ENCODE data around the gene GCNT4.
"Not testable (repeated sequence)": the region's sequence is repeated elsewhere in the genome, so short reads cannot be mapped to it uniquely, and the experiment has no call there.

Gene GCNT4, protein sequence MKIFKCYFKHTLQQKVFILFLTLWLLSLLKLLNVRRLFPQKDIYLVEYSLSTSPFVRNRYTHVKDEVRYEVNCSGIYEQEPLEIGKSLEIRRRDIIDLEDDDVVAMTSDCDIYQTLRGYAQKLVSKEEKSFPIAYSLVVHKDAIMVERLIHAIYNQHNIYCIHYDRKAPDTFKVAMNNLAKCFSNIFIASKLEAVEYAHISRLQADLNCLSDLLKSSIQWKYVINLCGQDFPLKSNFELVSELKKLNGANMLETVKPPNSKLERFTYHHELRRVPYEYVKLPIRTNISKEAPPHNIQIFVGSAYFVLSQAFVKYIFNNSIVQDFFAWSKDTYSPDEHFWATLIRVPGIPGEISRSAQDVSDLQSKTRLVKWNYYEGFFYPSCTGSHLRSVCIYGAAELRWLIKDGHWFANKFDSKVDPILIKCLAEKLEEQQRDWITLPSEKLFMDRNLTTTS

DNA sequence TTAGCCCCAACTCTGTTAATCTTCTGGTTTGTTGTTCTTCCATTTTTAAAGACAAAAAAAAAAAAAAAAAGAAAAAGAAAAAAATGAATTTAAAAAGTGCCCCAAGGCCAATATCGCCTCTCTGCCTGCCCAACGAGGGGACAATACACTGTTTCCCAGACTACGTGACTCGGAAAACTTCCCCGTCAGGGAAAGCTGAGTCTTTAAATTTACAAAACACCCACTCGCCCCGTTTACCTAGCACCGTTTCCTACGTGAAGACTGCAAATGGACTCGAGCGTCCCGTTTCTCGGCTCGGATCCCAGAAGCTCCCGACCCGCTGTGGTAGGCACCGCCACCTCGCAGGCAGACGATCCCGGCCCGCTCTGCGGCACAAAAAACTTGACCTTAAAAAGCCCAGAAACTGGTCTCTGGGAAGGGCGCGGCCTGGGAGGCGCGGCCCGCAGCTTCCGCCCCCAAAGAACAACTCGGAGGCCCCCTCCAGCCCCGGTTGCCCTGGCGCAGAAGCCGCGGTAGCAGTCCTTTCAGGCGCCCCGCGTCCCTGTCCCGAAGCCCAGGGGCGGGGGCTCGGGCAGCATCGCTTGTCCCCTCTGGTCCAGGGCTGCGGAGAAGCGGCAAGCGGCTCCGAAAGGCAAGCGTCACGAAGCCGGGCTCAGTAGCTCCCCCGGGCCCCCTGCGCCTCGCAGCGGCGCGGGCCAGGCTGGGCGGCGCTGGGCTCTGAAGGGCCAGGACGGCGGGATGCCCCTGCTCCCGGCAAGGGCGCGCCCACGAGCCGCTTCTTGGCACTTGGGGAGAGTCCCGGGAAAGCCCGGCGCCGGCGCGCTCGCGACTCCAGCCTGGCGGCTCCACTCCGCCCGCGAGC lies at the start of gene GCNT4:
TSS of gene GCNT4 (minus strand) at position 367 of the 862 bp plus-strand sequence. CDS start 22,521 bp downstream, outside the sequence.
- no peak for FAIRE-seq

DNA sequence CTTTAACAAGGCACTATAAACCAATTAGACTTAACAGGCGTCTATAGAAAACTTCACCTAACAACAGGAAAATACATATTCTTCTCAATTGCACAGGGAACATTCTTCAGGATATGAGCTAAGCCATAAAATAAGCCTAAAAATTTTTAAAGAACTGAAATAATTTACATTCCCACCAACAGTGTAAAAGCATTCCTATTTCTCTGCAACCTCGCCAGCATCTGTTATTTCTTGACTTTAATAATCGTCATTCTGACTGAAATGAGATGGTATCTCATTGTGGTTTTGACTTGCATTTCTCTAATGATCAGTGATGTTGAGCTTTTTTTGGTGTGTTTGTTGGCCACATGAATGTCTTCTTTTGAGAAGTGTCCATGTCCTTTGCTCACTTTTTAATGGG lies 43.6 kb upstream of the GCNT4 start:
- FAIRE-seq = not testable (repeated sequence)

DNA sequence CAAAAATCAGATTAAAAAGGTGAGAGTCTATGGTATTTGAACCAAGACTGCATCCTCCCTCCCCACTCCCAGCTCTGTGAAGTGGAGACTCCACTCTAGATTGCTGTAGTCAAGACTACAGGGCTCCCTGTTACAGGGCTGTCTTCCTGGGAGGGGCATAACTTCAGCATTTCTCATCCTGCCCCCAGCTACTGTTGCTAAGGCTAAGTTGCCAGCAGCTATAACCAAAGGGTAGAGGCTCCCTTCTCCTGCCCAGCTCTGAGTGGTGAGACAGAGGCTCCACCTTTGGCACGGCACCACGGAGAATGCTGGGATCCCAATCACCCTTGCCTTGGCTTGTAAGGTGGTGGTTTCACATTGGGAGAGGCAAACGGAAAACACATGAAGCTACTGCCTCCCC lies 39.2 kb upstream of the GCNT4 start:
- no peak for FAIRE-seq

DNA sequence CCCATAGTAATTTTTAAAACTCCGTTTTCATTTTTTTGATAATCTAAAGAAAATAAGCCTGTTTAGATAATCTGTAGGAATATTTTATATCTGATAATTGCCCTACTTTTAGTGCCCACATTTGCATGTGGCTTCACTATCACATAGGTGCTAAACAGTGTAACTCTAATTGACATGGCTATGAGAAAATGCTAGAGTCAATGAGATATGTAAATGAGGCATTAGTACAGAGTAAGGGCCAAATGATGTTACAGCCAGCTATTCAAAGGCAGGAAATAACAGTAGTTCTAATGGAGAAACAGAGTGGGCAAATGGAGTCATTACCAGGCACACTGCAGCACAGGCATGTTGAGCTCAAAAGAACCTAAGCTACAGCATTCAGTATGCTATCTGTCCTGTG lies 37.3 kb upstream of the GCNT4 start:
- FAIRE-seq = no peak

DNA sequence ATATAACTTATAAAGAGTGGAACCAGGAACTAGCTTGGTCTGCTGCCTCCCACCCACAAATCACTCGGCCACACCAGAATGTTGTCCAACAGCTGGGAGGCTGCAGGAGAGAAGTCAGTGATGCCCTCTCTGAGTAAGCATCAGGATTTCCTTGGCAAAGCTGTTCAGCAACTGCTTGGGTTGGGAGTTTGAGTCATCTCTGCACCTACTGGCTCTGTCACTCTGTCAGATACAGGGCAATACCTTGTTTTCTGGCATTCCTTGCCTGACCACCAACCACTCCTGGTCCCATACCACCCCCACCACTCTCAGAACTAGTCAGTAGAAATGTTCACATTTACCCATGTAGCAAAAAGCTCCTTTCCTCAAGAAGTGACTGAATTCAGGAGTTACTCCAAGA lies 36.8 kb upstream of the GCNT4 start:
- FAIRE-seq = no peak

DNA sequence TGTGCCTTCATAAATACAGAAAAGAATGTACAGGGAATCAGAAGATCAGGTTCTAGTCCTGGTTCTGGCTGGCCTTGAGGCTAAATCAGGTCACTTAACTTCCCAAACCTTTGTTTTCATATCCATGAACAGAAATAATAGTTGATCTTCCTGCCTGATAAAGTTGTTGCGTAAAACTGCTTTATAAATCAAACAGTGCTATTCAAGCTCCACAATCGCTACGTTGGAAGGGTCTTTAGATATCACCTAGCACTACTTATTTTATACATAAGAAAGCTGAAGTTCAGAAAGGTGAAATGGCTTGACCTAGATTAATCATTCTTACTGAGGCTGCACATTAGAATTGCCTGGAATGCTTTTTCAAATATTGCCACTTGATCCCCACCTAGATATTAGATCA lies 36.3 kb upstream of the GCNT4 start:
- FAIRE-seq = no peak

DNA sequence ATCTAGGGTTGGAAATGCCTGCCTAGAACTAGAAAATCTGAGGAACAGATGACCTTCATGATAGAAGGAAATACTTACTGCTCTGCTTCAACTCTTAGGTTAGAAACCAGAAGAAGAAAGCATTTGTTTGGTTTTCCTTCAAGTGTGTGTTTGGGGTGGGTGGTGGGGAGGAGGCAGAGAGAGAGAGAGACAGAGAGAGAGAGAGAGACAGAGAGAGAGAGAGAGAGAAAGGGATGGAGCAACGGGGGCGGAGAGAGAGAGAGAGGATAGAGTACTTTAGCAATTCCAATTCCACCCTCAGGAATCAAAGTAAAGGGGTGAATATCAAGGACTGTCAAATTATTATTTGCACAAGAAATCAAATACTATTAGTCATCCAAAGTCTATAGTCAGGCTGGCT lies 29.2 kb upstream of the GCNT4 start:
- no peak for FAIRE-seq

DNA sequence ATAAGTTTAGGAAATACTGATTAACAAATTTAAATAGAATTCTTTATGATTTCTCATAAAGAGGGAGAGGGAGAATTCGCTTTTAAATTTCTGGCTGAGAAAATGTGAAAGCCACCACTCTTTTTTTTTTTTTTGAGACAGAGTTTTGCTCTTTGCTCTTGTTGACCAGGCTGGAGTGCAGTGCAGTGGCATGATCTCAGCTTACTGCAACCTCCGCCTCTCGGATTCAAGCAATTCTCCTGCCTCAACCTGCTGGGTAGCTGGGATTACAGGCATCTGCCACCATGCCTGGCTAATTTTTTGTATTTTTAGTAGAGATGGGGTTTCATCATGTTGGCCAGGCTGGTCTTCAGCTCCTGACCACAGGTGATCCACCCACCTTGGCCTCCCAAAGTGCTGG lies 27.0 kb upstream of the GCNT4 start:
- FAIRE-seq = not testable (repeated sequence)

DNA sequence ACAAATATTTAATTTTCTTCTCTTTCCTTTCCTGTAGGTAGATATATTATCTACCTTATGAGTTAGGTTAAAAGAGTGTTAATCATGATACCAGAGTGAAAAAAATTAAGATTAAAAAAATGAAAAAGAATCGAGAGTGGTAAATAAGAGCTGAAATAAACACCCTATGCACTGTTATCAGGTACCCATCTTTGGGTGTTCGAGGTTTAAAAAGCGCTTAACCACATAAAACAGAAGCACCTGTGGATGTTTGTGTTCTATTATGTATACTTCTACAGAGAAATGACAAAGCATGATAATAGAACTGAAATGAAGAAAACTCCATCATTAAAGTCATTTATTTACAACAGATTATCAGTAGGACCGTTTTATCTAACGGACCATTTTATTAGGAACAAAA lies 25.7 kb upstream of the GCNT4 start:
- FAIRE-seq = no peak

DNA sequence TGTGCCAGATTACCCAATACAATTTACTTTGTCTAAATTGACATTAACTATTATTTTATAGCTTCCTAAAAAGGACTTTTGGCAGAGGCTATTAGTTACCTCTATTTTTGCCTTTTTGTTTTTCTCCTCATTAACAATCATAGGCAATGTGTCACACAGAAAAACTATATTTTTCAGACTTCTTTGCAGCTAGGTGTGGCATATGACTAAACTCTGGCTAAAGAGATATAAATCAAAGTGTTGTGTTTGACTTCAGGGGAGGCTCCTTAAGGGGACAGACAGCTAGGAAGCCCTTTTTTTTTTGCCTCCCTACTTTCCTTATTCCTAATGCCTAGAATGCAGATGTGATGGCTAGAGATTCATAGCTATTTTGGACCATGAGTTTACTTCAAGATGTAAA lies 19.7 kb upstream of the GCNT4 start:
- no peak for FAIRE-seq

DNA sequence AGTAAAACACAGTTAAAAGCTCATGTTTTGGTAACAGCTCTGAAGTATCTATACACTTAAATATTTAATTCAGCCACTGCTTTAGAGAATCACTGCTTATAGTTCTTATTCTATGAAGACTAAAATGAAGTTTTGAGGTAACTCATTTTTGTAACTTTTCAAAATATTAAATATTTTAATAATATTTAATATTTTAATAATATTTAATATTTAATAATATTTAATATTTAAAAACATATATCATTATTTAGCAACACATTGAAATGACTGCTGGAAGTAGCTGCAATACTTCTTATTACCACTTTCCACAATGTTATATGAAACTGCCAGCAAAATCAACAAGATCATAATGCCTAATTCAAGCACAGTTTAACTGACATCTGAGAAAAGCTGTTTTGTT lies 18.7 kb upstream of the GCNT4 start:
- FAIRE-seq = no peak

DNA sequence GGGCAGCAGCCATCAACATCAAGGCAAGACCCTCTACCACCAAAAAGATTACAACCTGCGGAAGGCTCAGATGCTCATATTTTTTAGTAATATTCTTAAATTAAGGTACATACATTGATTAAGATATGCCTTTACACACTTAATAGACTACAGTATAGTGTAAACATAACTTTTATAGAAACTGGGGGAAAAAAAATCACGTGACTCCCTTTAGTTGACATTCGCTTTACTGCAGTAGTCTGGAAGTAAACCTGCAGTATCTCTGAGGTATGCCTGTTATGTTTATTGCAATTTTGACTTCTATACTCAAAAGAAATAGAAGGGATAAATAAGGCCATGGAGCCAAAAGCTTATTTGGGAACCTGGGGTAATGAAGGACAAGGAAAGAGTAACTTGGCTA lies 15.1 kb upstream of the GCNT4 start:
- FAIRE-seq = no peak

DNA sequence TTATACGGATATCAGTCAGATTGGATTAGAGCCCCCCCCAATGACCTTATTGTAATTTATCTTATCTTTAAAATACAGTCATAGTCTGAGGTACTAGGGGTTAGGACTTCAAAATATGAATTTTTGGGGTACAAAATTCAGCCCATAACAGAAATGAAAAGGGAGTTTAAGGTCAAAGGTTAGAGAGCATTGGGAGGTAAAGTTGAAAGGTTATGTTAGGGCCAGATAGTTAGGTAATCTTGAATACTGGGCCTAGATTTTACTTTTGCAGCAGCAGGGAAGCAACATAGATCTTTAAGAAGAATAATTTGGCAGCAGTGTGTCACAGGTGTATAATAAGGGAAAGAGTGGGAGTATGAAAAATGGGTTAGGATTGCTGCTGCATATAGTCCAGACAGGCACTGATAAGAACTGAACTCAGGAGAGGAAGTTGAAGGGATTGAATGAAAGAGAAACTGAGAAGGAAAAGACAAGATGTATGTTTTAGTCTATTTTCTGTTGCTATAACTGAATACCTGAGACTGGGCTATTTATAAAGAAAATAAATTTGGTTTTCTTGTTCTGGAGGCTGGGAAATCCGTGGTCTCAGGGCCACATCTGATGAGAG lies 10.7 kb upstream of the GCNT4 start:
- no peak for FAIRE-seq

DNA sequence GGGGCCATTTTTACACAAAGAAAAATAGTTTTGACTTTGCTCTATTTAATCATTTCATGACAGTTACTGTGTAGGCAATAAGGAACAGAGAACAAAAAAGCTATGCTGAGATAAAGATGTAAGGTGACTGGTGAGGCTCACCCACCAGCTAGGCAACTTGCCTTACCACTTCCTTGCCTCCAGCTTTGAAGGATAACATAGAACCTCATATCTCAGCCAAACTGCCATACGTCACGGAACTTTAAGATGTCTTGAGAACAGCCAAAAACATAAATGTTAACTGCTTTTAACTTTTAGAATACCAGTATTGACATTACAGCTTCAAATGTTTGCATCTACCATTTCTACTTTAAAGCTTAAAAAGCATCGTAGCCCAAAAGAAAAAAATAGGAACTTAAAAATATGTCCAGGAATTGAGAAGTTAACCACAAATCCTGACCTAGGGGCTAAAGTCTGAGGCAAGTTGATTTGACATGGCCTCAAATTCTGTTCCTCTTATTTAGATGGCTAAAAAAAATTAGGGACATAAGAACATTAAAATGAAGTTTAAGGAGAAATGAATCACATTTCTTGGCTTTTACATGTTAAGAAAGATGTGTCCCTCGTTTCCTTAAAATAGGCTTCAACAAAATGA lies 7.7 kb upstream of the GCNT4 start:
- no peak for FAIRE-seq

DNA sequence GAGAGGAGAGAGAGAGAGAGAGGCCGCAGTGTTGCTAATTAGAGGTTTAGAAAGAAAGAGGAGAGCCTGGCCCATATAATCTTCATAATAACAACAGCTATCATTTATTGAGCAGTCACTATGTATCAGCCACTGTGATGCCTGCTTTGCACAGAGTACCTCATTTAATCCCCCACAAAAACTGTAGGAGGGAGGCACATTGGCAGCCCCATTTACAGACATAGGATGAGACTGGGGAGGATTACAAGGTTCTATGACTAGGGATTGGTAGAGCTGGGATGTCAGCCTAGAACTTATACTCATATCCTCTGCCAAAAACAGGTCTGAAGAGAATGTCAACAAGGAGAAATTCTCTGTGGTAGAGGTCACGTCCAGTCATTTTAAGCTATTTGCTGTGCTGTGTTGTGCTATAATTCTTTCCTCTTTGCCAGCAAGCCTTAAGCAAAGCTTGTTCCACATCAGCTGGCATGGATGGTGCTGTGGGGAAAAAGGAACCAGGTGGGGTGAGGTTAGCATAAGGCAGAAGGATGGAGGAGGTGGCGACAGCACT lies 6.7 kb upstream of the GCNT4 start:
- no peak for FAIRE-seq

DNA sequence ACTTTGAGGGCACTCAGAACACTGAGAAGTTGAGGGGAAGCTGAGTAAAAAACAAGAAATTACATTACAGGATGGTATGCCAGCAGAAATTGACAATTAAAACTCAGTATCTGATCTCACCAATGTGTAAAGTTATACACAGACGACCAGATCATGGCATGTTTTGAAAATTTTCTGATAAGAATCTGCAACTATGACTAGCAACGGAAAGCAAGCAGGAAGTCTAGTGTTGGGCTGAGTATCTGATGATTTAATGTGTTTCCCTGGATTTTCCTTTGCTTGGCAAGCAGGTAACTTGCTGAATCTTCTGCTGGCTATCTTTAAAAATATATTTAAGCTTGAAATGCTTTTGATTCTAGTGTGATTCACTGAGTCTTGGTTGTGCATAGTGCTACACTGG lies 5.2 kb upstream of the GCNT4 start:
- FAIRE-seq = no peak

DNA sequence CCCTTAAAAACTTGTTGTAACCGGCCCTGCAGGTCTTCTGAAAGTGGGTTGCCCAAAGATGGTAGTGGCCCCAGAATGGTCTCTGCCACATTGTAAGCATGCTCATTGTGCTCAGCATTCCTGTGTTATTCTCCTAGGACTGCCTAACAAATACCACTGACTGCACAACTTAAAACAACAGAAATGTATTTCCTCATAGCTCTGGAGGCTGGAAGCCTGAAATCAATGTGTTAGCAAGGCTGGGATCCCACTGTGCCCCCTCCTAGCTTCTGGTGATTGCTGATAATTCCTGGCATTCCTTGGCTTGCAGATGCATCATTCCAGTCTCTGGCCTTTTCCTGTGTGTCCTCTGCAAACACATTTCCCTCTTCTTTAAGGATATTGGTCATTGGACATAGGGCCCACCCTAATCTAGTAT lies 3.4 kb upstream of the GCNT4 start:
- FAIRE-seq = no peak

DNA sequence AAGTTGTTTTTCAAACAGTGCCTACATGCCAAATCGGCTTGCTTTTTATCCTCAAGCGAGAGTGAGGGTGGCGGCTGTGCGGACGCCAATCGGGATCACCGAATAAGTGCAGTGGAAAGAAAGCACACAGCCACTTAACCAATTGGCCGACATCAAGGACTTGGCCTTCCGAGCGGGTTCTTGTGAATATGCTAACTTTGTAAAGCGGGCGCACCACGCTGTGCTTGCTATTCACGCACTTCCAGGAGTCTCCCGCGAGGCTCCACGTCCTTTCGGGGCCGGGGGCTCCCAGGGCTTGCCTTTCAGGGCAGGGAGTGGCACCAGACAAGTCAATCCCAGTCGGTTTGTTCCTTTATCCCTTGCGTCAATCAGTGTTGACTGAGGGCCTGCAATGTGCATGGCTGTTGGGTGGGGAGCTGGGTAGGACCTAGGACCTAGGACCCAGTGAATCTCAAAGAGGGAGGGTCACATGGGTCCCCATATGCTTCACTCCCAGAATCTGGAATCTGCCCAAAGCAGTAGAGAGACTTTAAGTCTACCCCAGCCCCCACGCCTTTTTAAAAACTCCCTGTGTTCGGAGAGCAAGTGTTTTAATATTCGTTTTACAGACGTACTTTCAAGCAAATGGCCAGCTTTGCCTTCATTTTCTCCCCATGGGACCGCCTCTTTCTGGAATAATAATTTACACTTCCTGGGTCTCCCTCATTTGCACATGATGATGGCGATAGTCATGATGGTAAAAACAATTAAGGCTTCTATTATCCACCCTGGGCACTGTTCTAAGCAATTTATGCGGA lies 2.0 kb upstream of the GCNT4 start:
- no peak for FAIRE-seq

DNA sequence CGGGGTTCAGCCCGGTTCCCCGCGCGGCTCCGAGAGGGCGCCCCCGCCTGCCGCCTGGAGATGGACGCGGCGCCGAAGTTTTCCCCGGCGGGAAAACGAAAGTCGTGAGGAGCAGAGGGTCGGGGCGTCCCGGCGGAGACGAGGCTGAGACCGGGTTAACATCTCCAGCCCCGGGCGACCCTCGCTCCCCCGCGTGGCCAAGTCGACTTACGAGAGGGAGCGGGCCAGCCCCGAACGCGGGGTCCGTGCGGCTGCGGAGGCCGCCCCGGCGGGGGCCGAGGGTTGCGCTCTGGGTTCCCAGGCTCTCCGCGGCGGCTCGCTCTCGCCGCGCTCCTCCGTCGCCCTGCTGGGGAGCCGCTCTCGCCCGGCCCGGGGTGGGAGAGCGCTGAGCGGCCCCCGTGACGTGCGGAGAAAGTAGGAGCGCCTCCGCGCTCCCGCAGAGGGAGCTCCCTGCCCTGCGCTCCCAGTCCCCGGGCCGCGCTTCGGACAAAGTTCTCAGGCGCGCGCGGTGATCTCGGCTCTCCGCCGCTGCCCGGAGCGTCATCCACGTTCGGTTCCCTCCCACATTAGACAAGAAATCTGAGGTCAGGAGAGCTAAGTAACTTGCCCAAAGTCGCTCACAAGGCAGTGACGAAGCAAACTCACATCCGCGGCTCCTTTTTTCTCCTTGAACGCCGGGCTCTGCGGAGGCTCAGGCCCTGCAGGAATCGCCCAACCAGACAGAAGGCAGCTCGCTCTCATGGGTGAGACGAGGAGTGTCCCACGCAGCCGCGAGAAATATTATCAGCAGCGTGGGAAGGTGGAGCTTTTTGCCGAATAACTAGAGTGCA lies 1.2 kb upstream of the GCNT4 start:
- FAIRE-seq = no peak

DNA sequence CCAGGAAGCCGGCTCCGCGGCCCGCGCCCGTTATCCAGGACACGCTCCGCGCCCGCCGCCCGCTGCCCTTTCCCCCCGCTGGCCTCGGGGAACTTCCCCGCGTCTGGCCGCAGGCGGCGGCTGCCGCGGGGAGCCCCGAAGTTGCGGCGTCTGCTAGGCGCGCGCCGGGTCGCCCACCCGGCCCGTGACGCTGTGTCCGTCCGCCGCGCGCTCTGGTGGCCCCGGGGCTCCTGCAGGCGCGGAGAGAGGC lies 621 bp upstream of the GCNT4 start:
- FAIRE-seq = no peak

DNA sequence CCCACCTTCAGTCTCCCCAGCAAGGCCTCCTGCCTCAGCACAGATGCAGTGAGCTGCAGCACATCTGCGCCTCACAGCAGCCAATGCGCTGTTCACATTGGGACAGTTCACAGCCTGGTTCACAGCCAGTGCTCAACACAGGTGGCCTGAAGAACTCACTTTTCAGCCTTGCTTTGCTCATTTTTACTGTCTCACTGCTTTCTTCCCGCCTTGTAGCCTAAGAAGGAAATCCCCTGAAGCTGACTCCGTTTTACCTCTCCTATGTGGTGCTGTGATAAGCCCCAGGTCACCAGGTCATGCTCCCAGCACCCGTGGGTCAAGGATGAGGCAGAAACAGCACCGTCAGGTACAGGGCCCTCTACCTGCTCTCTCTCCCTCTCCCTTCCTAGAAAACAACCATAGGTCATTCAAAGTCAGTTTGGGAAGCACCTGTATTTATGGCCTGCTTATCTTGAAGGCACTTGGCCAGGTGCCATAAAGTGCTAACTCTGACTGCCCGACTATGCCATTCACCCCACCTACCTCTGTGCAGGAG lies 1.1 kb downstream of the GCNT4 start:
- no peak for FAIRE-seq
